Endothelial cell of umbilical vein (primary cell): Measurements from ENCODE around the gene HBM. TPM values are rescaled to one million over a fixed set of nuclear protein-coding genes. Genes with fewer than 3 reads are reported as not detected.
"Not testable (repeated sequence)": the region's sequence is repeated elsewhere in the genome, so short reads cannot be mapped to it uniquely, and the experiment has no call there.

Source experiments
- BruUV-seq: library from RNA; stranded (reverse); fragments of 400-500 nt; replicated peaks from 2 replicates; lab custom pipeline; 2021; lab: Mats Ljungman, UMichigan
- CTCF ChIA-PET: fragments of 300-600, 350-600 bp; sonication (Branson Sonifier 250); formaldehyde crosslinking; loops from one replicate; lab custom pipeline; 2021; ENCODE audit warnings: antibody characterized with exemption, inconsistent platforms; lab: Charles Lee
- POLR2A ChIA-PET: fragments of 300-600, 350-600 bp; sonication (Branson Sonifier 250); formaldehyde crosslinking; loops from one replicate; lab custom pipeline; 2021; ENCODE audit warnings: antibody characterized with exemption, inconsistent platforms; lab: Charles Lee
- DNase-seq: peaks from one replicate; pipeline ENCODE4 v3.0.0-alpha.2; 2011; ENCODE audit warnings: low read depth, low spot score
- FAIRE-seq: peaks from 2 replicates; lab custom pipeline; 2011; peaks lifted over from hg19 to GRCh38; lab: Jason Lieb, UNC
- H2AFZ ChIP-seq: 2 replicates; pipeline ENCODE4 v1.6.0; 2012; ENCODE audit warnings: low read depth, low read length, control low read depth, inconsistent platforms
- H3K27ac ChIP-seq: 2 replicates; pipeline ENCODE4 v1.5.1; 2011; ENCODE audit warnings: low read depth, mild to moderate bottlenecking, control low read depth, low read length, moderate library complexity; ENCODE audit not compliant: insufficient read depth
- H3K27me3 ChIP-seq, 2 experiments: 2 replicates each; pipeline versions ENCODE4 v1.6.0 to v1.6.1; 2011; ENCODE audit warnings: low read length in 2 of 2, mixed read lengths in 1 of 2; ENCODE audit not compliant: control insufficient read depth in 2 of 2, insufficient read depth in 2 of 2
- H3K36me3 ChIP-seq, 2 experiments: 2 replicates in 1 of 2; 3 replicates in 1 of 2; pipeline ENCODE4 v1.5.1; 2011; ENCODE audit warnings: low read length in 2 of 2, mild to moderate bottlenecking in 1 of 2, moderate library complexity in 1 of 2; ENCODE audit not compliant: control insufficient read depth in 2 of 2, insufficient read depth in 2 of 2; ENCODE audit errors: extremely low read depth in 1 of 2
- H3K4me1 ChIP-seq: 3 replicates; pipeline ENCODE4 v1.5.1; 2011; ENCODE audit warnings: mild to moderate bottlenecking, low read length; ENCODE audit not compliant: control insufficient read depth, insufficient read depth; ENCODE audit errors: extremely low read depth
- H3K4me2 ChIP-seq: 2 replicates; pipeline ENCODE4 v1.6.1; 2011; ENCODE audit warnings: low read length, control low read depth, mixed read lengths; ENCODE audit not compliant: insufficient read depth
- H3K4me3 ChIP-seq, 3 experiments: fragments of 200-600 bp in 1 of 3; sonication (generic), shearing (Covaris generic) in 1 of 3; replicated peaks in 1 of 3; 2 replicates each; pipeline ENCODE4 v1.5.1; 2011 to 2016; ENCODE audit warnings: control low read depth in 3 of 3, low read length in 3 of 3, mild to moderate bottlenecking in 2 of 3, inconsistent platforms in 1 of 3, low read depth in 1 of 3, moderate library complexity in 1 of 3; ENCODE audit not compliant: insufficient read depth in 1 of 3
- H3K79me2 ChIP-seq: 2 replicates; pipeline ENCODE4 v1.6.0; 2012; ENCODE audit warnings: low read length, inconsistent platforms; ENCODE audit not compliant: control insufficient read depth, insufficient read depth
- H3K9ac ChIP-seq: replicated peaks from 2 replicates; pipeline ENCODE3; 2011; ENCODE audit warnings: low read length, control low read depth; ENCODE audit not compliant: insufficient read depth; ENCODE audit errors: extremely low read depth
- H3K9me1 ChIP-seq: replicated peaks from 3 replicates; pipeline ENCODE4 v1.6.0; 2011; ENCODE audit warnings: mild to moderate bottlenecking, low read length; ENCODE audit not compliant: control insufficient read depth, insufficient read depth; ENCODE audit errors: extremely low read depth
- H3K9me3 ChIP-seq: replicated peaks from 2 replicates; pipeline ENCODE4 v1.5.1; 2012; ENCODE audit warnings: low read length, inconsistent platforms; ENCODE audit not compliant: control insufficient read depth, insufficient read depth
- H4K20me1 ChIP-seq: replicated peaks from 2 replicates; pipeline ENCODE3; 2011; ENCODE audit warnings: mild to moderate bottlenecking, low read length; ENCODE audit not compliant: control insufficient read depth, insufficient read depth; ENCODE audit errors: extremely low read depth
- GATA2 ChIP-seq: IDR thresholded peaks from 2 replicates; pipeline ENCODE4 v1.7.0; 2011; ENCODE audit warnings: low read depth, mild to moderate bottlenecking, moderate library complexity, mixed read lengths, low read length; ENCODE audit not compliant: insufficient read length, insufficient read depth
- MAX ChIP-seq: IDR thresholded peaks from 2 replicates; pipeline ENCODE4 v1.6.1; 2011; ENCODE audit not compliant: insufficient read depth, insufficient read length
- POLR2AphosphoS5 ChIP-seq: IDR thresholded peaks from 2 replicates; pipeline ENCODE4 v1.6.1; 2012; ENCODE audit warnings: low read depth, mild to moderate bottlenecking, control low read depth, low read length, moderate library complexity; ENCODE audit not compliant: insufficient read depth
- dilution Hi-C: fragments of 300-500 bp; cut with MboI; formaldehyde crosslinking; loops from one replicate; pipeline ENCODE4 v1.15.0; 2019; ENCODE audit warnings: low sequenced_read_pairs; ENCODE audit not compliant: extremely low pct_ligation_motif_present
- intact Hi-C: fragments of 100-400 bp; cut with micrococcal nuclease; formaldehyde crosslinking; loops from one replicate; pipeline ENCODE4 v1.10.0; 2022
- polyA plus RNA-seq, 4 experiments: library from polyadenylated mRNA; depleted of rRNA in 3 of 4; stranded (reverse) in 3 of 4; unstranded in 1 of 4; fragments of >200 nt; gene quantifications; 2 replicates each; pipeline versions ENCODE4 v1.2.1 to v1.2.3, GENCODE V29; 2011 to 2012; ENCODE audit warnings: missing spikeins in 1 of 4
- small RNA-seq: library from RNA; depleted of rRNA; stranded (forward); fragments of <200 nt; gene quantifications from one replicate; pipeline ENCODE3, GENCODE V24; 2012; ENCODE audit warnings: low replicate concordance, low read depth; ENCODE audit not compliant: insufficient read depth, insufficient read length
- total RNA-seq: library from RNA; stranded (reverse); gene quantifications from 2 replicates; pipeline ENCODE4 v1.2.3, GENCODE V29; 2021

HBM gene
- total and polyA plus RNA-seq, 2 donors (not counting 3 experiments of a cell fraction or from before 2014, with no cell fraction given) = not detected

GRCh38 chr16:211631-212180 lies 45.9 kb downstream of the HBM start:
- H3K4me2 ChIP-seq, H3K4me3 ChIP-seq, H3K27ac ChIP-seq, H3K9me1 ChIP-seq, FAIRE-seq, BruUV-seq, H4K20me1 ChIP-seq, POLR2A ChIA-PET, H3K4me1 ChIP-seq, intact Hi-C loops, DNase-seq, CTCF ChIA-PET, H3K9me3 ChIP-seq, H3K9ac ChIP-seq, H2AFZ ChIP-seq, dilution Hi-C loops, H3K27me3 ChIP-seq: not testable (repeated sequence)
- H3K36me3 ChIP-seq = peaks cover 16 to 36% of the 10 kb centered on the region in 2 experiments
- peaks cover 59% of the 10 kb centered on the region for H3K79me2 ChIP-seq

GRCh38 chr16:212999-213398 lies 47.2 kb downstream of the HBM start:
- Histone ChIP-seq H3K9me1 (no peaks in the 10 kb centered on the region), H3K4me3 (no peak overlapping the region), H3K9ac (no peak overlapping the region), H2AFZ (no peak overlapping the region), H3K27ac (no peak overlapping the region), H3K4me2 (no peak overlapping the region), H3K79me2 (peaks cover 66% of the 10 kb centered on the region), H4K20me1 (no peaks in the 10 kb centered on the region), H3K9me3 (no peaks in the 10 kb centered on the region), H3K4me1 (no peaks in the 10 kb centered on the region), H3K27me3 (no peaks in the 10 kb centered on the region), H3K36me3 (peaks cover 19 to 31% of the 10 kb centered on the region in 2 experiments)
- no TSS peak for BruUV-seq
- ChIA-PET POLR2A (no interaction called here), CTCF (no interaction called here)
- FAIRE-seq = no peak
- TF ChIP-seq MAX (no peak), POLR2AphosphoS5 (no peak), GATA2 (no peak)
- intact Hi-C loops (no loop called here), dilution Hi-C loops (no loop called here)
- no peak for DNase-seq

Small RNA genes lying within 50 kb of the gene (small RNA-seq; reads per million reads assigned to genes)
- gene RF00019 = not detected

Other genes starting within 250 kb of the HBM start
- 18.4 and 20.6 TPM in 2 replicates for gene POLR3K, start 112.4 kb upstream of the HBM start, total RNA-seq
- gene POLR3K, start 112.4 kb upstream of the HBM start, polyA plus RNA-seq = 28.0 and 33.2 TPM in 2 replicates
- gene SNRNP25, start 112.2 kb upstream of the HBM start, total RNA-seq = 41.8 and 50.2 TPM in 2 replicates
- 42.1 and 49.6 TPM in 2 replicates for gene SNRNP25, start 112.2 kb upstream of the HBM start, polyA plus RNA-seq
- gene RHBDF1, start 93.3 kb upstream of the HBM start, total RNA-seq = 55.1 and 57.0 TPM in 2 replicates
- 113 and 137 TPM in 2 replicates for gene RHBDF1, start 93.3 kb upstream of the HBM start, polyA plus RNA-seq
- 68.1 and 70.5 TPM in 2 replicates for gene MPG, start 87.8 kb upstream of the HBM start, total RNA-seq
- gene MPG, start 87.8 kb upstream of the HBM start, polyA plus RNA-seq = 140 and 178 TPM in 2 replicates
- 36.3 and 40.4 TPM in 2 replicates for gene NPRL3, start 27.3 kb upstream of the HBM start, total RNA-seq
- gene NPRL3, start 27.3 kb upstream of the HBM start, polyA plus RNA-seq = 19.3 and 22.4 TPM in 2 replicates
- not detected in 2 replicates for gene HBZ, start 13.3 kb upstream of the HBM start, total RNA-seq
- not detected in 2 replicates for gene HBZ, start 13.3 kb upstream of the HBM start, polyA plus RNA-seq
- not detected in 2 replicates for gene HBA2, start 6.9 kb downstream of the HBM start, total RNA-seq
- gene HBA2, start 6.9 kb downstream of the HBM start, polyA plus RNA-seq = not detected in 2 replicates
- not detected in 2 replicates for gene HBA1, start 10.7 kb downstream of the HBM start, total RNA-seq
- gene HBA1, start 10.7 kb downstream of the HBM start, polyA plus RNA-seq = not detected in 2 replicates
- not detected in 2 replicates for gene HBQ1, start 14.5 kb downstream of the HBM start, total RNA-seq
- gene HBQ1, start 14.5 kb downstream of the HBM start, polyA plus RNA-seq = 0.75 and 2.5 TPM in 2 replicates
- 86.6 and 94.7 TPM in 2 replicates for gene LUC7L, start 63.5 kb downstream of the HBM start, total RNA-seq
- 57.6 and 75.4 TPM in 2 replicates for gene LUC7L, start 63.5 kb downstream of the HBM start, polyA plus RNA-seq
- gene FAM234A, start 68.8 kb downstream of the HBM start, total RNA-seq = 70.4 and 73.1 TPM in 2 replicates
- gene FAM234A, start 68.8 kb downstream of the HBM start, polyA plus RNA-seq = 89.4 and 98.8 TPM in 2 replicates
- 3.0 and 5.5 TPM in 2 replicates for gene RGS11, start 110.0 kb downstream of the HBM start, total RNA-seq
- gene RGS11, start 110.0 kb downstream of the HBM start, polyA plus RNA-seq = 4.9 and 7.2 TPM in 2 replicates
- 0.93 and 1.9 TPM in 2 replicates for gene ARHGDIG, start 114.6 kb downstream of the HBM start, total RNA-seq
- 2.2 and 3.8 TPM in 2 replicates for gene ARHGDIG, start 114.6 kb downstream of the HBM start, polyA plus RNA-seq
- 0.99 TPM in 1 of 2 replicates, not detected in the other for gene PDIA2, start 117.2 kb downstream of the HBM start, total RNA-seq
- 0.63 and 0.75 TPM in 2 replicates for gene PDIA2, start 117.2 kb downstream of the HBM start, polyA plus RNA-seq
- gene AXIN1, start 186.7 kb downstream of the HBM start, total RNA-seq = 21.1 and 21.9 TPM in 2 replicates
- gene AXIN1, start 186.7 kb downstream of the HBM start, polyA plus RNA-seq = 8.0 and 8.3 TPM in 2 replicates
- gene MRPL28, start 204.6 kb downstream of the HBM start, total RNA-seq = 86.3 and 104 TPM in 2 replicates
- gene MRPL28, start 204.6 kb downstream of the HBM start, polyA plus RNA-seq = 180 and 198 TPM in 2 replicates
- 88.1 and 89.8 TPM in 2 replicates for gene PGAP6, start 216.0 kb downstream of the HBM start, total RNA-seq
- 365 and 484 TPM in 2 replicates for gene PGAP6, start 216.0 kb downstream of the HBM start, polyA plus RNA-seq
- 166 and 170 TPM in 2 replicates for gene NME4, start 231.2 kb downstream of the HBM start, total RNA-seq
- gene NME4, start 231.2 kb downstream of the HBM start, polyA plus RNA-seq = 264 and 412 TPM in 2 replicates
- gene DECR2, start 235.9 kb downstream of the HBM start, total RNA-seq = 23.1 and 28.3 TPM in 2 replicates
- 46.5 and 61.7 TPM in 2 replicates for gene DECR2, start 235.9 kb downstream of the HBM start, polyA plus RNA-seq